HepG2 (cell line): Measurements from ENCODE around the gene CSNK1A1. TPM values are rescaled to one million over a fixed set of nuclear protein-coding genes. Genes with fewer than 3 reads are reported as not detected.

Experiments
- ATAC-seq: fragments of 200-7000 bp; cut with Tn5 transposase; 3 replicates; pipeline ENCODE4 v1.9.1; 2020; ENCODE audit warnings: mild to moderate bottlenecking, moderate library complexity
- BruUV-seq: library from RNA; stranded (reverse); fragments of 400-500 nt; replicated peaks from 2 replicates; lab custom pipeline; 2021; lab: Mats Ljungman, UMichigan
- CTCF ChIA-PET: fragments of 300-600 bp; formaldehyde crosslinking; extraction: SDS; loops from one replicate; lab custom pipeline; 2021; ENCODE audit warnings: low total read pairs, inconsistent platforms, low intra/inter-chr PET ratio; lab: Yijun Ruan, JAX
- POLR2A ChIA-PET: fragments of 350-600 bp; sonication (Branson Sonifier 250); formaldehyde crosslinking; loops from one replicate; lab custom pipeline; 2020; ENCODE audit warnings: antibody characterized with exemption, inconsistent platforms; lab: Yijun Ruan, JAX
- DNase-seq: peaks from one replicate; pipeline ENCODE4 v3.0.0-alpha.2; 2015; ENCODE audit warnings: low spot score
- FAIRE-seq: peaks from 3 replicates; lab custom pipeline; 2011; peaks lifted over from hg19 to GRCh38; lab: Jason Lieb, UNC
- H2AFZ ChIP-seq: one replicate; pipeline ENCODE4 v1.6.1; 2011; ENCODE audit warnings: low read length, inconsistent platforms
- H3K27ac ChIP-seq: fragments of 300-600 bp; 3 replicates; pipeline ENCODE4 v1.8.0; 2011; ENCODE audit warnings: mixed run types, mild to moderate bottlenecking, mixed read lengths, low read length, inconsistent platforms; ENCODE audit not compliant: insufficient read depth; ENCODE audit errors: extremely low read length
- H3K27me3 ChIP-seq, 2 experiments: fragments of 200-600 bp in 1 of 2; 2 replicates in 1 of 2; 3 replicates in 1 of 2; pipeline versions ENCODE4 v1.6.0 to v1.8.0; 2011; ENCODE audit warnings: low read length in 2 of 2, mild to moderate bottlenecking in 2 of 2, moderate library complexity in 2 of 2, inconsistent platforms in 1 of 2; ENCODE audit not compliant: insufficient read depth in 2 of 2, control insufficient read depth in 1 of 2
- H3K36me3 ChIP-seq, 2 experiments: fragments of 200-600 bp in 1 of 2; replicated peaks in 1 of 2; 2 replicates in 1 of 2; 3 replicates in 1 of 2; pipeline versions ENCODE4 v1.5.1 to v1.8.0; 2011; ENCODE audit warnings: low read length in 2 of 2, inconsistent platforms in 1 of 2; ENCODE audit not compliant: insufficient read depth in 2 of 2, control insufficient read depth in 1 of 2
- H3K4me1 ChIP-seq: 2 replicates; pipeline ENCODE4 v1.5.1; 2012; ENCODE audit warnings: low read length, inconsistent platforms; ENCODE audit not compliant: insufficient read depth
- H3K4me2 ChIP-seq: 2 replicates; pipeline ENCODE4 v1.6.0; 2011; ENCODE audit warnings: low read depth, low read length, inconsistent platforms
- H3K4me3 ChIP-seq, 3 experiments: fragments of 200-600 bp in 1 of 3; sonication (generic), shearing (Covaris generic) in 1 of 3; replicated peaks in 1 of 3; 2 replicates each; pipeline ENCODE4 v1.5.1; 2011 to 2016; ENCODE audit warnings: low read length in 3 of 3, inconsistent platforms in 2 of 3, low read depth in 2 of 3, mild to moderate bottlenecking in 2 of 3, control low read depth in 1 of 3, mixed read lengths in 1 of 3; ENCODE audit not compliant: insufficient read depth in 1 of 3
- H3K79me2 ChIP-seq: one replicate; pipeline ENCODE4 v1.6.1; 2011; ENCODE audit warnings: low read length, inconsistent platforms; ENCODE audit not compliant: insufficient read depth
- H3K9ac ChIP-seq: 2 replicates; pipeline ENCODE4 v1.6.0; 2011; ENCODE audit warnings: mild to moderate bottlenecking, low read depth, low read length, inconsistent platforms; ENCODE audit not compliant: insufficient read depth
- H3K9me3 ChIP-seq: 2 replicates; pipeline ENCODE4 v1.5.1; 2012; ENCODE audit warnings: mild to moderate bottlenecking, low read length
- H4K20me1 ChIP-seq: 2 replicates; pipeline ENCODE4 v1.6.0; 2011; ENCODE audit warnings: inconsistent platforms, mild to moderate bottlenecking, low read length, moderate library complexity; ENCODE audit not compliant: insufficient read depth
- ARID5B ChIP-seq: IDR thresholded peaks from 2 replicates; pipeline ENCODE4 v1.4.0; 2020; ENCODE audit warnings: mild to moderate bottlenecking, missing genetic modification reagents
- CREM ChIP-seq, 2 experiments: sonication (generic) in 1 of 2; formaldehyde crosslinking in 1 of 2; IDR thresholded peaks; 2 replicates each; pipeline versions ENCODE4 v1.4.0 to v1.6.1; 2016 to 2020; ENCODE audit warnings: antibody characterized with exemption in 1 of 2, mild to moderate bottlenecking in 1 of 2, missing genetic modification reagents in 1 of 2
- E2F1 ChIP-seq: sonication (generic); formaldehyde crosslinking; IDR thresholded peaks from 2 replicates; pipeline ENCODE4 v1.5.0; 2020; ENCODE audit warnings: missing genetic modification reagents
- HNRNPH1 ChIP-seq: fragments of 200-400 bp; formaldehyde crosslinking; optimal IDR thresholded peaks from 2 replicates; pipeline ENCODE3; 2017; ENCODE audit warnings: mild to moderate bottlenecking, low read depth, low read length
- RARA ChIP-seq: IDR thresholded peaks from 2 replicates; pipeline ENCODE4 v1.6.1; 2016; ENCODE audit warnings: missing genetic modification reagents, missing compliant biosample characterization
- RXRB ChIP-seq: IDR thresholded peaks from 2 replicates; pipeline ENCODE4 v1.6.1; 2016; ENCODE audit warnings: borderline replicate concordance, missing genetic modification reagents, missing compliant biosample characterization
- SOX5 ChIP-seq: IDR thresholded peaks from 2 replicates; pipeline ENCODE4 v1.6.1; 2016; ENCODE audit warnings: borderline replicate concordance
- ZNF337 ChIP-seq: sonication (generic); formaldehyde crosslinking; IDR thresholded peaks from 2 replicates; pipeline ENCODE4 v1.5.1; 2020; ENCODE audit warnings: missing genetic modification reagents, low read depth, mild to moderate bottlenecking, borderline replicate concordance
- ZNF34 ChIP-seq: sonication (generic); formaldehyde crosslinking; IDR thresholded peaks from 2 replicates; pipeline ENCODE4 v1.4.0; 2020; ENCODE audit warnings: mild to moderate bottlenecking, missing genetic modification reagents, borderline replicate concordance
- ZNF674 ChIP-seq: sonication (generic); formaldehyde crosslinking; IDR thresholded peaks from 2 replicates; pipeline ENCODE4 v1.5.0; 2020; ENCODE audit warnings: low read depth, mild to moderate bottlenecking, missing genetic modification reagents
- ZNF7 ChIP-seq: IDR thresholded peaks from 2 replicates; pipeline ENCODE4 v1.6.1; 2016; ENCODE audit warnings: missing biosample characterization, missing genetic modification reagents
- WGBS: methylation state at CpG from one replicate; pipeline ENCODE4 v1.1.6; 2017; ENCODE audit warnings: low lambda C conversion rate; 5-methylcytosine and 5-hydroxymethylcytosine counted together
- in situ Hi-C: cut with HindIII; loops from 2 replicates; pipeline ENCODE4 v1.10.0; 2017; ENCODE audit warnings: low pct_unique_long_range_greater_than_20kb; ENCODE audit not compliant: extremely low pct_ligation_motif_present
- intact Hi-C: fragments of 100-400 bp; cut with micrococcal nuclease; formaldehyde crosslinking; loops from one replicate; pipeline ENCODE4 v1.10.0; 2022; ENCODE audit not compliant: unreplicated experiment
- polyA plus RNA-seq, 8 experiments: library from polyadenylated mRNA; depleted of rRNA in 3 of 8; stranded (reverse) in 7 of 8; unstranded in 1 of 8; fragments of >200 nt; fragmentation: Illumina TruSeq in 4 of 8; extraction: Trizol in 4 of 8; gene quantifications; 2 replicates each; pipeline versions ENCODE4 v1.2.1 to v1.2.3, GENCODE V29; 2011 to 2016; ENCODE audit warnings: low read depth in 4 of 8, missing spikeins in 1 of 8, mixed read lengths in 1 of 8; ENCODE audit not compliant: insufficient read depth in 1 of 8
- total RNA-seq, 5 experiments: library from RNA; depleted of rRNA; stranded (reverse); fragments of >200 nt; fragmentation: Illumina TruSeq; extraction: Trizol; gene quantifications; 2 replicates each; pipeline ENCODE4 v1.2.3, GENCODE V29; 2016; ENCODE audit warnings: low read depth in 1 of 5

The CSNK1A1 gene
- total and polyA plus RNA-seq, 2 of the 13 experiments (the other 11 are each of a cell fraction or from before 2014, with no cell fraction given), result 89.0 to 149 TPM

- 0 out of 5 replicates have a peak, but pooled peaks cover 0 to 4% of the 10 kb centered on the region in 2 experiments for H3K27me3 ChIP-seq
- H4K20me1 ChIP-seq, result no peaks in the 10 kb centered on the region
- no peak for DNase-seq
- H3K4me2 ChIP-seq, result no peak overlapping the region
- intact Hi-C loops, result loop anchor here (10.0 kb wide), 1 partner anchor 448 kb away; no protein-coding TSS in a partner anchor
- in situ Hi-C loops, result loop anchor here (25.0 kb wide), 1 partner anchor 435 kb away; the partner anchor contains the start of gene ABLIM3
- no peak overlapping the region for H3K27ac ChIP-seq
- H2AFZ ChIP-seq, result no peak overlapping the region
- POLR2A ChIA-PET, result no interaction called here
- BruUV-seq, result no TSS peak
- no peaks in the 10 kb centered on the region for H3K79me2 ChIP-seq
- TF ChIP-seq ZNF674 (CRISPR knock-in tag), result no peak
- no peak for TF ChIP-seq CREM (IDR thresholded peaks at IDR 0.05)
- no peak for TF ChIP-seq CREM (CRISPR knock-in tag; IDR thresholded peaks at IDR 0.05)
- TF ChIP-seq ZNF337 (CRISPR knock-in tag), result no peak
- TF ChIP-seq ZNF7 (CRISPR knock-in tag), result no peak
- no peaks in the 10 kb centered on the region for H3K36me3 ChIP-seq
- H3K4me3 ChIP-seq, result no peak overlapping the region
- no peak overlapping the region for H3K9ac ChIP-seq
- ATAC-seq, result no peak
- no peaks in the 10 kb centered on the region for H3K9me3 ChIP-seq
- H3K4me1 ChIP-seq, result peaks cover 16% of the 10 kb centered on the region
- CTCF ChIA-PET, result no interaction called here
- 40% methylated on average over 4 of the region's 4 CpGs for WGBS
- no peak for FAIRE-seq
Observed at GRCh38 chr5:149572576-149573231, 21.5 kb upstream of the CSNK1A1 start.

GRCh38 chr5:149572170-149572569, 20.9 kb upstream of the CSNK1A1 start:
- intact Hi-C loops (loop anchor here (10.0 kb wide), 1 partner anchor 447 kb away; no protein-coding TSS in a partner anchor), in situ Hi-C loops (loop anchor here (25.0 kb wide), 1 partner anchor 435 kb away; the partner anchor contains the start of gene ABLIM3)
- Histone ChIP-seq H3K36me3 (no peaks in the 10 kb centered on the region), H2AFZ (no peak overlapping the region), H3K4me1 (peaks cover 16% of the 10 kb centered on the region), H4K20me1 (no peaks in the 10 kb centered on the region), H3K4me3 (no peak overlapping the region), H3K4me2 (no peak overlapping the region), H3K9me3 (no peaks in the 10 kb centered on the region), H3K79me2 (no peaks in the 10 kb centered on the region), H3K9ac (no peak overlapping the region), H3K27me3 (0 out of 5 replicates have a peak, but pooled peaks cover 0 to 4% of the 10 kb centered on the region in 2 experiments), H3K27ac (no peak overlapping the region)
- DNase-seq (no peak), ATAC-seq (no peak; the same call in 2 of the 3 replicates), FAIRE-seq (no peak)
- no TSS peak for BruUV-seq
- CTCF ChIA-PET, result no interaction called here
- POLR2A ChIA-PET, result no interaction called here
- TF ChIP-seq E2F1 (CRISPR knock-in tag), result no peak
- peak; percentile 26; the same call in 1 of the 2 replicates for TF ChIP-seq SOX5 (CRISPR knock-in tag)
- peak; percentile 54; the same call in 1 of the 2 replicates for TF ChIP-seq ARID5B
- 0 out of 2 replicates have a peak, but pooled peaks have one; percentile 25 for TF ChIP-seq RXRB
- no peak for TF ChIP-seq ZNF34 (CRISPR knock-in tag)
- TF ChIP-seq HNRNPH1, result no peak
- TF ChIP-seq RARA (CRISPR knock-in tag), result 0 out of 2 replicates have a peak, but pooled peaks have one; percentile 15
